ENCODE measurements around the gene CHST1.

Gene CHST1

DNA sequence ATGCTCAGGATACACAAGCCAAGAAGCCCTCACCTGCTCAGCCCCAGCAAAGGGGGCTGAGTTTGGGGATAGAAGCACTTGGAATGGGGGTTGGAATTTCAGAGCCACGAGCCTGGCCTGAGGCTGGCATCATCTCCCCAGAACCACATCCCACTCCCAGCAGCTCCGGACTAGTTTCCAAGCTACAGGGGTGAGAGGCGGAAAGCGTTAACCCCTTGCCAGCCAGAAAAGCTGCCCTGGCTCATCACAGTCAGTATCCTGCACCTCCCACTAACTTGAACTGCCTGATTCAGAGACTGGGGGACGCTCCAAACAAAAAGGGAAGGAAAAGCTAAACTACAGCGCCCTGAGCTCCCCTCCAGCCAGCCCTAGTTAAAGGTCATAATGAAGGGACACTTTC is 19.0 kb upstream of the CHST1 start:
- in situ Hi-C loops (cut with HindIII; ENCODE audit: low pct_unique_long_range_greater_than_20kb, low sequenced_read_pairs) = no loop called here
- DNase-seq (ENCODE audit: low read depth in 1 of 2, low spot score in 1 of 2) = no peak
- TF ChIP-seq JUND (IDR thresholded peaks at IDR 0.05; ENCODE audit: low read depth) = no peak

- TF ChIP-seq JUND (IDR thresholded peaks at IDR 0.05; ENCODE audit: low read depth) = no peak
- in situ Hi-C loops (cut with HindIII; ENCODE audit: low pct_unique_long_range_greater_than_20kb, low sequenced_read_pairs) = no loop called here
- DNase-seq (ENCODE audit: low read depth in 1 of 2, low spot score in 1 of 2) = no peak
These were observed 18.0 kb upstream of the CHST1 start for GRCh38 chr11:45683271-45684058.

DNA sequence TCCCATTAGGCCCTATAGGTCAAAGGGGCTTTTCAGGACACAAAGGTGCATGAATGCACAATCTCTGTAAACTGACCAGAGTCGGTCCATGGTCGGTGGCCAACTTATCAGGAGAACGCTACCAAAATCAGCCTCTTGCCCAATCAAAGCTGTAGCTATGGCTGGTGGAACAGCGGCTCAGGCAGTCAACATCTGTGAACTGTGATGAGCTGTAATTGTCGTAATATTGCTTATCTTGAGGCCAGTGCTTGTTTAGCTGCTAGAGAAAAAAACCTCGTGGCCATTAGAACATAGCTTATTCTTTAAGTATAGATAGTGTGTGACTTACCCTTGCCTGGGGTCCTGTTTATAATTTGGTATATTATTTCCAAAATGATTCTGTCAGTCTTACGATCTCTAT is 14.4 kb upstream of the CHST1 start:
- DNase-seq (ENCODE audit: low read depth in 1 of 2, low spot score in 1 of 2) = no peak
- in situ Hi-C loops (cut with HindIII; ENCODE audit: low pct_unique_long_range_greater_than_20kb, low sequenced_read_pairs) = no loop called here
- no peak for TF ChIP-seq JUND (IDR thresholded peaks at IDR 0.05; ENCODE audit: low read depth)

DNA sequence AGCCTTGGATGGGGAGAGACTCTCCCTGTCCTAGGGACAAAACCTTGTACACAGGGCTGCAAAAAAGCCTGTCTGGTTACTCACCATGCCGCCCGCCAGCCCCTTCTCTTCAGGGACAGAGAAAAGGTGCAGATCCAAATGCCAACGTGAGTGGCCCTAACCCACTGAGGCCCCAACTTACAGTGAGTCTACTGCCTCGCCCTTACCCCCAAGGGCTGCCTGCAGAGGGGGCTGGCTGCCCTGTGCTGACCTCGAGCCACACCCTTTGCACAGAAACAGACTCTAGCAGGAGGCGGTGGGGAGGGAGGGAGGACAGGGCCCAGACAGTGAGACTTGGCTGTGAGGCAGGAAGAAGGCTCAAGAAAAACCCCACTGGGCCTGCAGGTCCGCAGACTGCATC is 13.6 kb upstream of the CHST1 start:
- TF ChIP-seq JUND (IDR thresholded peaks at IDR 0.05; ENCODE audit: low read depth) = no peak
- DNase-seq (ENCODE audit: low read depth in 1 of 2, low spot score in 1 of 2) = no peak
- in situ Hi-C loops (cut with HindIII; ENCODE audit: low pct_unique_long_range_greater_than_20kb, low sequenced_read_pairs) = no loop called here

DNA sequence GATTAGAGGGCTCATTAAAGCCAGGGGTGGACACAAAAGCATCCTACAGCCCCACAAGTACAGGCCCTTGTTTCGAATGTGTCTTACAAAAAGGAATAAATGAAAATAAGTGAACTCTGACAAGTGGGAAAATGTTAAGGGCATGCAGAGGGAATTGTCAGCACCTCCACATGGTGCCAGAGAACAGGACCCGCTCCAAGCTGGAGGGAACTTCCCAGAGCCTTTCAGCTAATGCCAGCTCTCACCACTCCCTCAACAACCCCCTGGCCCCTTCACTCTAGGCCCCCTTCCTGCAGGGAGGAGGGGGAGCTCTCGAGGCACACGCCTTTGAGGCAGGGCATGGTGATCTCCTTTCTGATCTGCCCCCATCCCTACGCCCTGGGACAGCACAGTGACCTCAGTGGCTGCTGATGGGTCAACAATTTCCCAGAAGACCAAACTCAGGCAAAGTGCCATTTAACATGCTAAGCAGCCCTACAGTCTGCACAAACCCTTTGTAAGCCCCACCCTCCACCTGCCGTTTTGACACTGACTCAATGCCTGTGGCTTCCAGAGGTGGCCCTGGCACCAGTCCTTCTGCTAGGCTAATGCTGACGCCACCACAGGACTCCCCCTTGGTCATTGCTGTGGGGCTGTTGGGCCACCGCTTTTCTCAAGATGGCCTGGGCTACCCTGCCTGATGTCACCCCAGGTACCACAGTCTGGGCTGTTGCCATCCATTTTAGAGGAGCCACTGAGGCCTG is 12.5 kb upstream of the CHST1 start:
- DNase-seq (ENCODE audit: low read depth in 1 of 2, low spot score in 1 of 2) = no peak
- TF ChIP-seq JUND (IDR thresholded peaks at IDR 0.05; ENCODE audit: low read depth) = no peak
- in situ Hi-C loops (cut with HindIII; ENCODE audit: low pct_unique_long_range_greater_than_20kb, low sequenced_read_pairs) = no loop called here

DNA sequence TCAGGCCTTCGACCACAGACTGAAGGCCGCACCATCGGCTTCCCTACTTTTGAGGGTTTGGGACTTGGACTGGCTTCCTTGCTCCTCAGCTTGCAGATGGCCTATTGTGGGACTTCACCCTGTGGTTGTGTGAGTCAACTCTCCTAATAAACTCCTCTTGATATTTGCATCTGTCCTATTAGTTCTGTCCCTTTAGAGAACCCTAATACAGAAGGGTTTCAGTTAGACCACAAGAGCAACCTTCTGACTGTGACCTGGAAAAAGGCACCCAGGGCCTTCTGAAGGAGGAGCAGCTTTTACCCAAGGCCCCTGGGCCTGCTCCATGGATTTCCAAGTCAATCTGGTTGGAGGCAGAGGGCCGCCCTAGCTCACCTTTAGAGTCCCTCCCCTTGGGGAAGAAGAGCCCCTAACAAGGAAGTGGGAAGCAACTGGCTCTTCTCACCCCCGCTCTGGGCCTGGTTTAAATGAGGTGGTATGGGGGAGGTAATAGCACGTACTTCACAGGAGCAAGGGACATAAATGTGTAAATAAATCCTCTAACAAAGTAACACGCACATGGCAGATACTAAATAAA is 11.2 kb upstream of the CHST1 start:
- no peak for TF ChIP-seq JUND (IDR thresholded peaks at IDR 0.05; ENCODE audit: low read depth)
- in situ Hi-C loops (cut with HindIII; ENCODE audit: low pct_unique_long_range_greater_than_20kb, low sequenced_read_pairs) = no loop called here
- DNase-seq (ENCODE audit: low read depth in 1 of 2, low spot score in 1 of 2) = no peak

DNA sequence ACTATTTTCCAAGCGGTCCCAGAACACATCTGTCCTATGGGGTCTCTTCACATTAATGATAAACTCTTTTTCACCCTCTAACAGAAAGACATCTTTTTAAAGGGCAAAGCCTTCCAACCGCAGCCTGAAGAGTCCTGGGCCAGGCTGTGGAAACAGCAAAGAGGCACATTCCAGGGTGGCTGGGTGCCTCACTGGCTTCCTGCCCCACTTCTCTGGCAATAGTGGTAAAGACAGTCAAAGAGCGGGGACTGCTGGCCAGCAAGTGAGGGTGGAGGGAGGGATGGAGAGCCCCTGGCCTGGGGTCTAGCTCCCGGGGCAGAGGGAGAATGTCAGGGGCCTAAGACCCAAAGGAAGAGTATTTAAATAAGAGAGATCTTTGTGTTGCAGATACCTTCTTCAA is 10.2 kb upstream of the CHST1 start:
- DNase-seq (ENCODE audit: low read depth in 1 of 2, low spot score in 1 of 2) = no peak
- in situ Hi-C loops (cut with HindIII; ENCODE audit: low pct_unique_long_range_greater_than_20kb, low sequenced_read_pairs) = no loop called here
- TF ChIP-seq JUND (IDR thresholded peaks at IDR 0.05; ENCODE audit: low read depth) = no peak

DNA sequence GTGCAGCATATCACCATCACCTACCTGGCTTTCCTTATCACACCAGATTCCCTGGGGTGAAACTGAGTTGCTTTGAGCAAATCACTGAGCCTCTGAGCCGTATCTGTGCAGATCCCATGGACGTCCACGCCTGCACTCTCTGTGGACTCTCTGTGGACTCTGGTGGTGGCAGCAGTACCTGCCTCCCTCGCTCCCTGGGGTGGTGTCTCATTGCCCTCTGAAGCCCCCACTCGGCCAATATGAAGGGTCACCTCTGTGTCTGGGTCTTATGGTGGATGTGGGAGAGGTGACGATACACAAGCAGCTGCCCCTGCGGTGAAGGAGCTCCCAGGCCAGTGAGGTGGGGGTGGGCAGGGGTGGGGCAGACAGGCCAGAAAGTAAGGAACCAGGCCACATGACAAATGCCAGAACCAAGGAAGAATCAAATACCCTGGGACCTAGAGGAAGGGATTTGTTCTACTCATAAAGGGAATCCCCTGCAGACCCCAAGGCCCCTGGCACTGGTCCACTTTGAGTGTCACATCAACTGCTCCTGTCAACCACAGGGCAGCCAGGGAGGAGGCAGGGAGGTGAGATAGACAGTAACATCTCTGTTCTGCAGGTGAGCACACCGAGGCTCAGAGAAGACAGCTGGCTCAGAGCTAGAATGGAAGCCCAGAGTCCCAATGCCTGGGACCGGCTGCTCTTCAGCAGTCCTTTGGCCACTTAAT is 9.2 kb upstream of the CHST1 start:
- TF ChIP-seq JUND (IDR thresholded peaks at IDR 0.05; ENCODE audit: low read depth) = no peak
- in situ Hi-C loops (cut with HindIII; ENCODE audit: low pct_unique_long_range_greater_than_20kb, low sequenced_read_pairs) = no loop called here

GRCh38 chr11:45673441-45673840 is 8.0 kb upstream of the CHST1 start:
- DNase-seq (ENCODE audit: low read depth in 1 of 2, low spot score in 1 of 2) = no peak
- in situ Hi-C loops (cut with HindIII; ENCODE audit: low pct_unique_long_range_greater_than_20kb, low sequenced_read_pairs) = no loop called here
- no peak for TF ChIP-seq JUND (IDR thresholded peaks at IDR 0.05; ENCODE audit: low read depth)

More for the DNA sequence above, 9.2 kb upstream of the CHST1 start:
- no peak for DNase-seq (ENCODE audit: low read depth in 1 of 2, low spot score in 1 of 2)

GRCh38 chr11:45672593-45672992 is 7.2 kb upstream of the CHST1 start:
- no peak for TF ChIP-seq JUND (IDR thresholded peaks at IDR 0.05; ENCODE audit: low read depth)
- in situ Hi-C loops (cut with HindIII; ENCODE audit: low pct_unique_long_range_greater_than_20kb, low sequenced_read_pairs) = no loop called here
- DNase-seq (ENCODE audit: low read depth in 1 of 2, low spot score in 1 of 2) = no peak

GRCh38 chr11:45671246-45672171 is 6.1 kb upstream of the CHST1 start:
- no peak for TF ChIP-seq JUND (IDR thresholded peaks at IDR 0.05; ENCODE audit: low read depth)
- no peak for DNase-seq (ENCODE audit: low read depth in 1 of 2, low spot score in 1 of 2)
- in situ Hi-C loops (cut with HindIII; ENCODE audit: low pct_unique_long_range_greater_than_20kb, low sequenced_read_pairs) = no loop called here

Measured in T47D (cell line).